GM10266 (cell line): Measurements from ENCODE around the gene YWHAE.

Experiments used
- DNase-seq: peaks from one replicate; pipeline ENCODE4 v3.0.0; 2012; ENCODE audit errors: extremely low spot score
- TF ChIP-seq, protein P1 (sequence below): IDR thresholded peaks from 2 replicates; pipeline ENCODE4 v1.5.1; 2012; ENCODE audit warnings: mild to moderate bottlenecking, low read depth; ENCODE audit not compliant: control insufficient read depth, insufficient read depth; ENCODE audit errors: missing control alignments

YWHAE gene

DNA sequence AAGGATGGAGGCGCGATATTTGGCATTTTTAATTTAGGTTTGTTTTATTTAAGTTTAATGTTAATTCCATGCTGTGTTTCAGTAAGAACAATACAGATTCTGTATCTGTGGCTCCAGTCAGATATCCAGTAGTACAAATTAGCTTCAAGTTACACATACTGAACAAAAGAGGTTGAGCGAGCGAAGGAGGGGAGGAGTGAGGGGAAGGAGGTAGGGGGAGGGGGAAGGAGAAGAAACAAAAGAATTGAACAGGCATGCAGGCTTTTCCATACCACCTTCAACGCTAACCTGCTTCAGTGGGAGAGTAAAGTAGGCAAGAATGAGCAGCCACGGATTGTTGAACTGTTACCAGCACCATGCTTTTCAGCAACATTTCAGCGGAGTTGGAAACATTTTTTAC is 55.5 kb downstream of the YWHAE start:
- TF ChIP-seq, protein P1, sequence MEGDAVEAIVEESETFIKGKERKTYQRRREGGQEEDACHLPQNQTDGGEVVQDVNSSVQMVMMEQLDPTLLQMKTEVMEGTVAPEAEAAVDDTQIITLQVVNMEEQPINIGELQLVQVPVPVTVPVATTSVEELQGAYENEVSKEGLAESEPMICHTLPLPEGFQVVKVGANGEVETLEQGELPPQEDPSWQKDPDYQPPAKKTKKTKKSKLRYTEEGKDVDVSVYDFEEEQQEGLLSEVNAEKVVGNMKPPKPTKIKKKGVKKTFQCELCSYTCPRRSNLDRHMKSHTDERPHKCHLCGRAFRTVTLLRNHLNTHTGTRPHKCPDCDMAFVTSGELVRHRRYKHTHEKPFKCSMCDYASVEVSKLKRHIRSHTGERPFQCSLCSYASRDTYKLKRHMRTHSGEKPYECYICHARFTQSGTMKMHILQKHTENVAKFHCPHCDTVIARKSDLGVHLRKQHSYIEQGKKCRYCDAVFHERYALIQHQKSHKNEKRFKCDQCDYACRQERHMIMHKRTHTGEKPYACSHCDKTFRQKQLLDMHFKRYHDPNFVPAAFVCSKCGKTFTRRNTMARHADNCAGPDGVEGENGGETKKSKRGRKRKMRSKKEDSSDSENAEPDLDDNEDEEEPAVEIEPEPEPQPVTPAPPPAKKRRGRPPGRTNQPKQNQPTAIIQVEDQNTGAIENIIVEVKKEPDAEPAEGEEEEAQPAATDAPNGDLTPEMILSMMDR: no peak
- DNase-seq: no peak

DNA sequence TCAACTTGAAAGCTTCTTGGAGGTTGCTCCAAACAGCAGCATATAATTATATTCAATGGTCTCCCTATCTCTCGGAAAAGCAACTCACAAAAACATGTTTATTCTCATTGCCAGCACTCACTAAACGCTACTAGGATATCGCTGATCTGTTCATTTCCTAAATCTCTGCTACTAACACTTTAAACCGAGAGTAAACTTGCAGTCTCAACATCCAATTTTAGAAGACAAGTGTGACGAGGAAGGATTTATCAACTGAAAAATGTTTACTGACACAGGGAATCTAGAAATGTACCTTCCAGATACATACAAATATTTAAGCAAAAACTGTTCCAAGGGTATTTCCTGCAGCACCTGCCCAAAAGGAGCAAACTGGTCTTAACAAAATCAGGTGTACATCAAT is 56.5 kb downstream of the YWHAE start:
- DNase-seq: no peak
- TF ChIP-seq, protein P1: no peak

DNA sequence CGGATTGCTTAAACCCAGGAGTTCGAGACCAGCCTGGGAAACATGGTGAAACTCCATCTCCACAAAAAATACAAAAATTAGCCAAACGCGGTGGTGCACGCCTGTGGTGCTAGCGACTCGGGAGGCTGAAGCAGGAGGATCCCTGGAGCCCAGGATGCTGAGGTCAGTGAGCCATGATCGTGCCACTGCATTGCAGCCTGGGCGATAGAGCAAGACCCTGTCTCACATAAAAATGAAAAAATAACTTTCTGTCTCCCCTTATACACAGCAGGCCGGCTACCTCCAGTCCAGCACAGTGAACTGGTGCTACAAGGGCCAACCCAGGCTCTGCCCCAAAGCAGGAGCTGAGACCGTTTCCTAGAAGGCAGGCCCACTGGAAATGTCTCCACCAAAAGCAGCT is 59.7 kb downstream of the YWHAE start:
- no peak for DNase-seq
- TF ChIP-seq, protein P1: no peak

DNA sequence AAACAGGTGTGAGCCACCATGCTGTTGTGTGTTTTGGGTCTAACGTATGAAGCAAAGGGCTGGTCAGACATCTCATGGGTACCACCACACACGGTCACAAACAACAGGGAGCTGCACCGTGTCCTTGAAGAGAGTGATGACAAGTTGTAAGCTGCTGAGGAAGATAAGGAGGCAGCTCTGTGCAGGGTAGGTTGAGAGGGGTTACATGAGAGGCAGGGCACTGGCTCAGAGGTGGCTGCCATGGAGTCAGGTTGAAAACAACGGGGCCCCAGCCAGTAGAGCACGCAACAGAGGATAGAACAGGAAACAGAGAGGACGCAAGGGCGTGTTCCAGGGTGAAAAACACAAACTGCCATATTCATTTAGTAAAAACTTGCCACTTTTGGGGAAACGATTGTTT is 68.3 kb downstream of the YWHAE start:
- DNase-seq: no peak
- TF ChIP-seq, protein P1: no peak

DNA sequence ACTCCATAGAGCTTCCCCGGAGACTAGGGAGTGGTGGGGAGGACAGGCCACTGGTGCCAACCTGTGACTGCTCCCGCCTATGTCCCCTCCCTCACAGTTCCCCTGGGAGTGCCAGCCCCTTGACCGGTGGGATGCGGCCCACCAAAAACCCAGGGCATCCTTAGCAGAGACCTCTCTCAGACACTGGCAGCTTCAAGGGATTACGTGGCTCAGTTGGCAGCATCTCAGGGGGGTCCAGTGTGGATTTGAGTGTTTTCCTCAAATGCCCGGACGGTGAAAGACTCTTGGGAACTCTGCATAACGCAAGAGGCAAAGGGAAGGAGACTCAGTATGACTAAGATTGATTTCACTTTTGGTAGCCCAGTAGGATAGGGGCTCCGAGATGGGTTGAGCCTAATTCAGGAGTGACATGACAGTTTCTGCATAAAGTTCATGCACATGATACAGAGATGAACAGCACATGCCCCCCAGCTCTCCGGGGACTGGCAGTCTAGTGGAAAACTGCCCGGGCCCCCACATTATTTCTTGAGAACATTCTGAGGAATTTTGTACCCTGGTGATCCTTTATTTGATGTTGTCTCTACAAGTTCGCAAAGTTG is 70.2 kb downstream of the YWHAE start:
- DNase-seq: no peak
- TF ChIP-seq, protein P1: no peak

DNA sequence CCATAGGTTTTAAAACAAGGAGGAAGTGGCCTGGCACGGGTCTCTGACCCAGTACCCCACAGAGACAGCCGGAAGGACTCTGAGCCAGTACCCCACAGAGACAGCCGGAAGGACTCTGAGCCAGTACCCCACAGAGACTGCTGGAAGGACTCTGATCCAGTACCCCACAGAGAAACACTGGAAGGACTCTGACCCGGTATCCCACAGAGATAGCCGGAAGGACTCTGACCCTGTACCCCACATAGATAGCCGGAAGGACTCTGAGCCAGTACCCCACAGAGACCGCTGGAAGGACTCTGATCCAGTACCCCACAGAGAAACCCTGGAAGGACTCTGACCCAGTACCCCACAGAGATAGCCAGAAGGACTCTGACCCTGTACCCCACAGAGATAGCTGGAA is 71.6 kb downstream of the YWHAE start:
- DNase-seq: no peak
- TF ChIP-seq, protein P1: no peak

DNA sequence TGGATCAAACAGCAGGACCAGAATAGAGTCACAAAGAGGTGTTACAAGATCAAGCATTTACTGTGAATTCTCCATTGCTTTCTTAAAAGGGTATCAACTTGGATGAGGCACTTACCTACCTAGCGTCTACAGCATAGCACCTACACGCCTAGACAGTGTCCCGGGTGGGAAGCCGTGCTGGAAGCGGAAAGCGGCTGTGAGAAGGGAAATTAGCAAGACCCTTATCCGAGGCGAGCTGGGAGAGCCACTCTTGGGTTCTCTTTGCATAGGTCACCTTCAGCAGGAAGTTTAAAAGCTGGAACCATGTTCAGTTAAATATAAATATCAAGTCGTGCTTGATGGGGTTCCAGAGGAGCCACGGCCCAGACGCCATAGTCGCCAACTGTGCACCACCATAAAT is 74.3 kb downstream of the YWHAE start:
- DNase-seq: no peak
- TF ChIP-seq, protein P1: no peak
